OCI-LY7 (cell line): ENCODE results near the gene DEPDC1. TPM values are rescaled to one million over a fixed set of nuclear protein-coding genes. Genes with fewer than 3 reads are reported as not detected.

ENCODE experiments used
- BruUV-seq: library from RNA; stranded (reverse); fragments of 400-500 nt; replicated peaks from 2 replicates; lab custom pipeline; 2021; lab: Mats Ljungman, UMichigan
- CTCF ChIA-PET: fragments of 300-600 bp; sonication (Branson Sonifier 250); formaldehyde crosslinking; loops from one replicate; lab custom pipeline; 2022; ENCODE audit warnings: antibody characterized with exemption; ENCODE audit not compliant: unreplicated experiment; lab: Charles Lee
- POLR2A ChIA-PET: fragments of 300-600 bp; sonication (Branson Sonifier 250); formaldehyde crosslinking; loops from one replicate; lab custom pipeline; 2022; ENCODE audit warnings: antibody characterized with exemption; lab: Charles Lee
- DNase-seq: peaks from one replicate; pipeline ENCODE4 v3.0.0-alpha.2; 2015; ENCODE audit warnings: low spot score
- H2AFZ ChIP-seq: fragments of 200-600 bp; sonication (generic), shearing (Covaris generic); 2 replicates; pipeline ENCODE4 v1.6.1; 2014; ENCODE audit warnings: mild to moderate bottlenecking, antibody characterized with exemption, low read length, moderate library complexity
- H3K27ac ChIP-seq: fragments of 200-600 bp; sonication (generic); 2 replicates; pipeline ENCODE4 v1.5.1; 2014; ENCODE audit warnings: mixed run types, low read depth, mild to moderate bottlenecking, moderate library complexity, low read length, inconsistent platforms; ENCODE audit not compliant: poor library complexity, severe bottlenecking
- H3K36me3 ChIP-seq: fragments of 200-600 bp; sonication (generic); 2 replicates; pipeline ENCODE4 v1.6.1; 2014; ENCODE audit warnings: mild to moderate bottlenecking, antibody characterized with exemption, low read length, moderate library complexity, mixed read lengths; ENCODE audit not compliant: insufficient read depth
- H3K4me1 ChIP-seq: fragments of 200-600 bp; sonication (generic); 2 replicates; pipeline ENCODE4 v1.5.1; 2014; ENCODE audit warnings: mild to moderate bottlenecking, low read length; ENCODE audit not compliant: insufficient read depth, poor library complexity, severe bottlenecking
- H3K4me2 ChIP-seq: fragments of 200-600 bp; sonication (generic); 2 replicates; pipeline ENCODE4 v1.6.1; 2014; ENCODE audit warnings: mild to moderate bottlenecking, low read length
- H3K4me3 ChIP-seq: fragments of 200-600 bp; sonication (generic); 2 replicates; pipeline ENCODE4 v1.5.1; 2014; ENCODE audit warnings: mild to moderate bottlenecking, low read depth, low read length; ENCODE audit not compliant: poor library complexity, severe bottlenecking
- H3K79me2 ChIP-seq: fragments of 200-600 bp; sonication (generic); 2 replicates; pipeline ENCODE4 v1.6.1; 2016; ENCODE audit warnings: low read depth, mild to moderate bottlenecking, low read length, moderate library complexity, mixed read lengths; ENCODE audit not compliant: insufficient read depth
- H3K9me2 ChIP-seq: fragments of 200-600 bp; sonication (generic); 2 replicates; pipeline ENCODE4 v1.6.1; 2016; ENCODE audit warnings: mild to moderate bottlenecking, low read length, mixed read lengths; ENCODE audit not compliant: insufficient read depth
- H3K9me3 ChIP-seq: fragments of 200-600 bp; sonication (generic); 2 replicates; pipeline ENCODE4 v1.6.1; 2014; ENCODE audit warnings: mild to moderate bottlenecking, mixed run types, low read length, mixed read lengths
- H4K20me1 ChIP-seq: fragments of 200-600 bp; sonication (generic); 2 replicates; pipeline ENCODE4 v1.6.1; 2014; ENCODE audit warnings: mild to moderate bottlenecking, antibody characterized with exemption, low read length, moderate library complexity, mixed read lengths; ENCODE audit not compliant: insufficient read depth
- EZH2phosphoT487 ChIP-seq: fragments of 200-600 bp; sonication (generic); IDR thresholded peaks from 2 replicates; pipeline ENCODE4 v1.6.1; 2018; ENCODE audit warnings: low read depth, borderline replicate concordance, mild to moderate bottlenecking, mixed run types, antibody characterized with exemption, low read length, moderate library complexity, mixed read lengths
- intact Hi-C: fragments of 100-400 bp; cut with micrococcal nuclease; formaldehyde crosslinking; loops from one replicate; pipeline ENCODE4 v1.10.0; 2022; ENCODE audit not compliant: unreplicated experiment
- total RNA-seq, 2 experiments: library from RNA; depleted of rRNA in 1 of 2; stranded (reverse); fragments of >200 nt in 1 of 2; shearing (Covaris generic) in 1 of 2; gene quantifications; 2 replicates each; pipeline ENCODE4 v1.2.3, GENCODE V29; 2014 to 2022
- TF ChIP-seq, protein P1 (sequence below): fragments of 200-600 bp; sonication (generic); conservative IDR thresholded peaks from 2 replicates; pipeline ENCODE4 v1.5.1; 2014; ENCODE audit warnings: mild to moderate bottlenecking, antibody characterized with exemption, low read length, moderate library complexity, mixed read lengths

Gene DEPDC1
- total RNA-seq, 2 experiments from 2014 or later, result 20.6 to 45.7 TPM

DNA sequence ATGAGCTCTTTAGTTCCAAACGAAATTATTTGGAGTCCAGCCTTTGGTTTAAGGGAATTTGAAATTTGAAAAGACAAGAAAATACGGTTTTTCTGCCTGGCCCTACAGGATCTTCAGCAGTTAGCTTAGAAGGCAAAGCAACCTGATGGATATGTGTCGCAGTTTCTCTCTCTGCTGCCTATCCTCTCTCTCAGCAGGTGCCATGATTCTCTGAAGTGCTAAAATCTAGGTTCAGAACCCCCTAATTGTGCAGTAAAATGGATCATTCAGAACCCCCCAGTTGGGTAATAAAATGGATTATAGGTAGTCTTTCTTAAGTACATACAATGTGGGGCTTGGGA is 446 bp upstream of the DEPDC1 start:
- H3K9me3 ChIP-seq, result no peaks in the 10 kb centered on the region
- H3K79me2 ChIP-seq, result peaks cover 43% of the 10 kb centered on the region; the same call in 1 of the 2 replicates
- H3K4me2 ChIP-seq, result peak overlapping the region; percentile 85
- intact Hi-C loops, result loop anchor here (2.0 kb wide), 1 partner anchor 21 kb away; no protein-coding TSS in a partner anchor
- H3K9me2 ChIP-seq, result no peaks in the 10 kb centered on the region
- peaks cover 33% of the 10 kb centered on the region for H3K4me1 ChIP-seq
- ChIA-PET CTCF (no interaction called here), POLR2A (interaction anchor here (0.7 to 4.1 kb wide), 7 partner anchors 8 to 30 kb away, joined by 3 to 24 read pairs (median 5); no protein-coding TSS in a partner anchor)
- H3K36me3 ChIP-seq, result peaks cover 19% of the 10 kb centered on the region
- peak overlapping the region; percentile 91 for H2AFZ ChIP-seq
- DNase-seq, result no peak
- peak overlapping the region; percentile 94 for H3K4me3 ChIP-seq
- H3K27ac ChIP-seq, result no peak overlapping the region
- BruUV-seq, result TSS peak; percentile 84
- TF ChIP-seq, protein P1, sequence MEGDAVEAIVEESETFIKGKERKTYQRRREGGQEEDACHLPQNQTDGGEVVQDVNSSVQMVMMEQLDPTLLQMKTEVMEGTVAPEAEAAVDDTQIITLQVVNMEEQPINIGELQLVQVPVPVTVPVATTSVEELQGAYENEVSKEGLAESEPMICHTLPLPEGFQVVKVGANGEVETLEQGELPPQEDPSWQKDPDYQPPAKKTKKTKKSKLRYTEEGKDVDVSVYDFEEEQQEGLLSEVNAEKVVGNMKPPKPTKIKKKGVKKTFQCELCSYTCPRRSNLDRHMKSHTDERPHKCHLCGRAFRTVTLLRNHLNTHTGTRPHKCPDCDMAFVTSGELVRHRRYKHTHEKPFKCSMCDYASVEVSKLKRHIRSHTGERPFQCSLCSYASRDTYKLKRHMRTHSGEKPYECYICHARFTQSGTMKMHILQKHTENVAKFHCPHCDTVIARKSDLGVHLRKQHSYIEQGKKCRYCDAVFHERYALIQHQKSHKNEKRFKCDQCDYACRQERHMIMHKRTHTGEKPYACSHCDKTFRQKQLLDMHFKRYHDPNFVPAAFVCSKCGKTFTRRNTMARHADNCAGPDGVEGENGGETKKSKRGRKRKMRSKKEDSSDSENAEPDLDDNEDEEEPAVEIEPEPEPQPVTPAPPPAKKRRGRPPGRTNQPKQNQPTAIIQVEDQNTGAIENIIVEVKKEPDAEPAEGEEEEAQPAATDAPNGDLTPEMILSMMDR, result no peak
- TF ChIP-seq EZH2phosphoT487, result no peak
- H4K20me1 ChIP-seq, result no peaks in the 10 kb centered on the region

GRCh38 chr1:68495968-68496679 is 758 bp downstream of the DEPDC1 start:
- no peaks in the 10 kb centered on the region for H3K9me2 ChIP-seq
- peak overlapping the region; percentile 91 for H2AFZ ChIP-seq
- peaks cover 55% of the 10 kb centered on the region; the same call in 1 of the 2 replicates for H3K79me2 ChIP-seq
- H3K4me3 ChIP-seq, result peak overlapping the region; percentile 94
- ChIA-PET CTCF (interaction anchor here (1.4 kb wide), 1 partner anchor 11 kb away, joined by 3 read pairs; no protein-coding TSS in a partner anchor), POLR2A (interaction anchor here (0.6 to 4.1 kb wide), 6 partner anchors 10 to 821 kb away, joined by 3 to 24 read pairs (median 6); no protein-coding TSS in a partner anchor)
- BruUV-seq, result TSS peak; percentile 60
- H3K9me3 ChIP-seq, result no peaks in the 10 kb centered on the region
- H3K27ac ChIP-seq, result peak overlapping the region; percentile 63
- H4K20me1 ChIP-seq, result no peaks in the 10 kb centered on the region
- peak overlapping the region; percentile 85 for H3K4me2 ChIP-seq
- TF ChIP-seq EZH2phosphoT487, result no peak
- TF ChIP-seq, protein P1, result peak; percentile 22; the same call in 1 of the 2 replicates
- intact Hi-C loops, result loop anchor here (2.0 kb wide), 1 partner anchor 23 kb away; no protein-coding TSS in a partner anchor
- H3K36me3 ChIP-seq, result peaks cover 31% of the 10 kb centered on the region
- peak; percentile 49 for DNase-seq
- peaks cover 33% of the 10 kb centered on the region for H3K4me1 ChIP-seq
